ENCODE results near the gene INHBE. TPM values are rescaled to one million over a fixed set of nuclear protein-coding genes. Genes with fewer than 3 reads are reported as not detected.

The INHBE gene
- polyA plus RNA-seq, 3 donors = 0.65 to 0.77 (median 0.66) TPM

Other genes starting within 250 kb of the INHBE start
- 1 to 10 TPM; 3.0 to 5.6 (median 4.2) TPM for gene NXPH4, start 238.5 kb upstream of the INHBE start, polyA plus RNA-seq (ENCODE audit: insufficient read length in 3 of 3)
- gene SHMT2, start 225.6 kb upstream of the INHBE start, polyA plus RNA-seq (ENCODE audit: insufficient read length in 3 of 3) = 10 to 100 TPM; 69.1 to 86.6 (median 77.3) TPM
- 1 to 10 TPM; 5.2 to 8.0 (median 6.1) TPM for gene STAC3, start 204.1 kb upstream of the INHBE start, polyA plus RNA-seq (ENCODE audit: insufficient read length in 3 of 3)
- gene R3HDM2, start 24.3 kb upstream of the INHBE start, polyA plus RNA-seq (ENCODE audit: insufficient read length in 3 of 3) = 100 to 1,000 TPM in 1 of 3 donors, 10 to 100 TPM in 2; 62.4 to 109 (median 81.4) TPM
- under 1 TPM; 0.25 to 0.33 (median 0.32) TPM for gene INHBC, start 20.5 kb upstream of the INHBE start, polyA plus RNA-seq (ENCODE audit: insufficient read length in 3 of 3)
- 10 to 100 TPM; 16.4 to 22.8 (median 20.3) TPM for gene GLI1, start 4.5 kb downstream of the INHBE start, polyA plus RNA-seq (ENCODE audit: insufficient read length in 3 of 3)
- 1 to 10 TPM; 2.9 to 3.1 (median 3.0) TPM for gene ARHGAP9, start 24.6 kb downstream of the INHBE start, polyA plus RNA-seq (ENCODE audit: insufficient read length in 3 of 3)
- gene MARS1, start 32.8 kb downstream of the INHBE start, polyA plus RNA-seq (ENCODE audit: insufficient read length in 3 of 3) = 100 to 1,000 TPM; 113 to 145 (median 114) TPM
- 10 to 100 TPM; 28.4 to 36.2 (median 31.4) TPM for gene DDIT3, start 65.2 kb downstream of the INHBE start, polyA plus RNA-seq (ENCODE audit: insufficient read length in 3 of 3)
- gene MBD6, start 67.5 kb downstream of the INHBE start, polyA plus RNA-seq (ENCODE audit: insufficient read length in 3 of 3) = 100 to 1,000 TPM in 1 of 3 donors, 10 to 100 TPM in 2; 52.7 to 108 (median 65.9) TPM
- 100 to 1,000 TPM; 160 to 172 (median 172) TPM for gene DCTN2, start 91.9 kb downstream of the INHBE start, polyA plus RNA-seq (ENCODE audit: insufficient read length in 3 of 3)
- gene KIF5A, start 94.7 kb downstream of the INHBE start, polyA plus RNA-seq (ENCODE audit: insufficient read length in 3 of 3) = under 1 TPM; 0.50 to 0.88 (median 0.76) TPM
- 10 to 100 TPM; 36.5 to 42.1 (median 40.0) TPM for gene PIP4K2C, start 135.9 kb downstream of the INHBE start, polyA plus RNA-seq (ENCODE audit: insufficient read length in 3 of 3)
- gene DTX3, start 149.5 kb downstream of the INHBE start, polyA plus RNA-seq (ENCODE audit: insufficient read length in 3 of 3) = 10 to 100 TPM; 54.5 to 74.5 (median 63.9) TPM
- gene ARHGEF25, start 156.1 kb downstream of the INHBE start, polyA plus RNA-seq (ENCODE audit: insufficient read length in 3 of 3) = 10 to 100 TPM; 29.8 to 37.5 (median 36.4) TPM
- 1 to 10 TPM in 1 of 3 donors, under 1 TPM in 2; 0.84 to 1.3 (median 0.97) TPM for gene B4GALNT1, start 177.9 kb downstream of the INHBE start, polyA plus RNA-seq (ENCODE audit: insufficient read length in 3 of 3)
- 100 to 1,000 TPM; 197 to 215 (median 204) TPM for gene OS9, start 238.8 kb downstream of the INHBE start, polyA plus RNA-seq (ENCODE audit: insufficient read length in 3 of 3)